GM18517 (cell line): ENCODE results near the gene USP2.

ENCODE experiments used
- ATAC-seq: cut with Tn5 transposase; IDR thresholded peaks from one replicate; pipeline ENCODE4 v1.9.1; 2021; ENCODE audit warnings: mild to moderate bottlenecking, moderate library complexity; ENCODE audit not compliant: unreplicated experiment

Gene USP2, protein sequence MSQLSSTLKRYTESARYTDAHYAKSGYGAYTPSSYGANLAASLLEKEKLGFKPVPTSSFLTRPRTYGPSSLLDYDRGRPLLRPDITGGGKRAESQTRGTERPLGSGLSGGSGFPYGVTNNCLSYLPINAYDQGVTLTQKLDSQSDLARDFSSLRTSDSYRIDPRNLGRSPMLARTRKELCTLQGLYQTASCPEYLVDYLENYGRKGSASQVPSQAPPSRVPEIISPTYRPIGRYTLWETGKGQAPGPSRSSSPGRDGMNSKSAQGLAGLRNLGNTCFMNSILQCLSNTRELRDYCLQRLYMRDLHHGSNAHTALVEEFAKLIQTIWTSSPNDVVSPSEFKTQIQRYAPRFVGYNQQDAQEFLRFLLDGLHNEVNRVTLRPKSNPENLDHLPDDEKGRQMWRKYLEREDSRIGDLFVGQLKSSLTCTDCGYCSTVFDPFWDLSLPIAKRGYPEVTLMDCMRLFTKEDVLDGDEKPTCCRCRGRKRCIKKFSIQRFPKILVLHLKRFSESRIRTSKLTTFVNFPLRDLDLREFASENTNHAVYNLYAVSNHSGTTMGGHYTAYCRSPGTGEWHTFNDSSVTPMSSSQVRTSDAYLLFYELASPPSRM

DNA sequence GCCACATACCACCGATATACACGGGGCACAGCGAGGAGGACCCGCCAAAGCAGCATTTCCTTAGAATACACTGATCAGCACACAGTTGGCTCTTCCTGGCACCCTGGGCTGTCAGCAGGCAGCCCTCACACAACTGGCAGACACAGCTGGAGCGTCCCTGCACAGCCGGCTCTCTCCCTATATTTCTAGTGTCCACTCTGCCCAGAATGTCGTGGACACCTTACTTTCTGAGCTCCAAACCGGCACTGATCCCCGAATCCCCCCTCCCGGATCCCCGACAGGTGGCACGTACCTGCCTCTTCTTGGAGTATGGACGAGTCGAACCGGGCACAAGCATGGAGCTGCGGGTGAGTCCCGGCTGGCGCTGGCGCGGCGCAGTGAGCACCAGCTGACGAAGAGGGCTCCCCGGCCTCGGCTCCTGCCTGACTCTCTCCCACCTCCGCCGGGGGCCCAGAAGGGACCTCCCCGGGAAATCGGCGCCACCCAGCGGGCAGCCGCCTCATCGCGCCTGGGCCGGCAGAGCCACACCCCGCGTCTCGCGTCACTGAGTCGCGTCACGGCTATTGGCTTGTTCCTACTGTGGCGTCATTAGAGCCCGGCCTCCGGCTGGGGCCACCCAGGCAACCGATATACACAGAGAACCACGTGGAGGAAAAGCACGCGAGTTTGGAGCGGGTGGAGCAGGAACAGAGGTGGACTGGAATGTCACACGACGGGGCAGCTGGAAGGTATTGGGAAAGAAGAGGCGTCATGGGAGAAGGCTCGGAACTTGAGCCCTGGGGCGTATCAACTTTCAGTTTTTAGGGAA lies at the start of gene USP2:
TSS of gene USP2 (minus strand) at position 510 of the 808 bp plus-strand sequence. CDS start 8,210 bp downstream, outside the sequence.
- peak; percentile 91 for ATAC-seq

GRCh38 chr11:119427279-119427678 lies 45.8 kb upstream of the USP2 start:
- no peak for ATAC-seq

GRCh38 chr11:119426142-119426541 lies 44.7 kb upstream of the USP2 start:
- no peak for ATAC-seq

DNA sequence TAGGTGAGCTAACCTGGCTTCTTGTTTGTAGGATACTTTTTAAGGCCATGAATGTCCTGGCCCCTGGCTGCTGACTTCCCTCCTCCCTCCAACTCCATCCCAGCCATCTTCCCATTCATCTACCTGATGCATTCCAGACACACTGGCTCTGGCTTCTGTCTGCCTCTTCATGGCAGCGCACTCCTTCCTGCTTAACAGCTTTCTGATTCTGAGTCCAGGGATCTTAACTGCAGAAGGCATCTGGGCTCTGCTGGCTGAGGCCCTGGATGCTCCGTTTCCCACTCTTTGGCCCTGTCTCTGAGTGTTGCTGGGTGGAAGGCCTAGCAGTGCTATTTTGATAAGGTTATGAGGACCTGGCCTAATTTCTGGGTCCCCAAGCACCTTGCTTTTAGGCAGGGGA lies 43.3 kb upstream of the USP2 start:
- no peak for ATAC-seq

DNA sequence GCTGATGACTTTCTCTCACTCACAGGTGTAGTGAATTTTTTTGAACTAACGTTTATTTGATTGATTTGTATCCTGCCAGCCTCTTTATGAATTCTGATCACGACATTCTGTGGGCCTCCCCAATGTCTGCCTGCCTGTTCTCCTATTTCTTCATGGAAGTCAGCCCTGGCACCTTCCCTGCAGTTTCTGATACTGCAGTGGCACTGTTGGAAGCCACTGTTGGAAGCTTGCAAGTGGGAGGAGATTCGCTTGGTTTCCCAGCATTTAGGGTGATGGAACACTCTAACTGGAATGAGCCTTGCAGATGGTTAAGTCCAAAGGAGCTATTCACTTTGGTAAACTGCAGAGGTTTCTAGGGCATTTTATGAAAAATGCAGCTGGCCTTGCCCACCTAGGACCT lies 42.8 kb upstream of the USP2 start:
- ATAC-seq, result no peak

DNA sequence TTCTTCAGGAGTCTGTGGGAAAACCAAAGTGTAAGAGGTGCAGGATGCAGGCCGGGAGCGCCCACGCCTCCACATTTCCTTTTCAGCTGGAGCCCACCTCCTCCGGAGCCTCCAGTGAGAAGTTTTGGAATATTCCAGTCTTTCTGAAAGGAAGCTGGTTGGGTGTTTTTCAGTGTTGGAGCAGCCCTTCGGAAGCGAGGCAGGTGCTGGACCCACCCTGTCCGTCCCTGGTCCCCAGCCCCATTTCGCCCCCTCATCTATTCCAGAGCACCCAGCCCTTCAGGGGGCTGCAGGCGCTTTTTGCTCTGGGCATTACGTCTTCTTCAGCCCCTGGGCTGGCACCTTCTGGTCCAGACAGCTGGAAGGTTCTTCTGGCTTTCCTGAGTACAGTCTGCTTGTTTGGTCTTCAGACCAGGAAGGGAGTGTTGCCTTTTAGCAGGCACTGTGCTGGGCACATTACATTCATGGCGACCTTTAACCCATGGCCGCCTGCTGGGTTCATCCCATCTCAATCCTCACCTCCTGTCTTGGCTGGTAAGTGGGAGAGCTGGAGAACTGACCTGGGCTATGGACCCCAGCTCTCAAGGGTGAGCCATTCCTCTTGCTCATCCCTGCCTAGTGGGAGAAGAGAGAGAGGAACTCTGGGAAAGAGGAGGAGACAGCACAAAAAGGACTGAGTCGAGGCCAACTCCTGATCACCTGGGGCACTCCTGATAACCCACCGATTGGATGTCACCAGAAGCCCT lies 42.2 kb upstream of the USP2 start:
- no peak for ATAC-seq

DNA sequence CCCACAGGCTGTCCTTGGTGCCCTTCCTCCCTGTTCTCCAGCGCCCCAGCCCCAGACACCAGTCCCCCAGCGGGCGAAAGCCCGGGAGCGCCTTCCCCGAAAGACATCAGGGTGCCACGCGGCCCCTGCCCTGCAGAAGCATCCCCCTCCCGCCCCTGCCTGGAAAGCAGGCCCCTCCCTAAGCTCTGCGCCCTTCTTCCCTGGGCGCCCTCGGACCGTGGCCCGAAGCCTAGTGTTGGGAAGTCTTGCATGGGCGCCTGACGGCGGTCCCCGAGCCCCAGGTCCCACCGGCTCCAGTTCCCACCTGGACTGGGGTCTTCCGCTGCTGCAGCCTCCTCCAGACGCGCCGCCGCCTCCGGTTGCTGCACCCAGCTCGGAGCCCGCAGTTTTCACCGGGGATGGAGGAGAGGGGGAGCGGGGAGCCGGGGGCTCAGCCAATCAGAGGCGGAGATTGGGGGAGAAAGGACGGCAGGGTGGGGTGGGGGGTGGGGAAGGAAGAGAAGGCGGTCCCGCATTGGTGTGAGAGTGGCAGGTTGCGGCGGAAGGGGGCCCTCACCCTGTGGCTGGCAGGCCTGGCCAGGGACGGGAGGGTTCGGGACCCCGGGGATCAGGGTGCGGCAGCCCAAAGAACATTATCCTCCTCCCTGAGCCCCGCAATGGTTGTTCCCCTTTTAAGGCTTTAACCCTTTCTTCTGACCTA lies 41.5 kb upstream of the USP2 start, which contains the start of gene THY1:
TSS of gene THY1 (minus strand) at position 364 of the 700 bp plus-strand sequence. CDS start 2,267 bp downstream, outside the sequence.
- ATAC-seq, result no peak

GRCh38 chr11:119421941-119422808 lies 40.7 kb upstream of the USP2 start:
- ATAC-seq, result no peak

- no peak for ATAC-seq
Measured at GRCh38 chr11:119421351-119421750, 39.9 kb upstream of the USP2 start.

- ATAC-seq, result no peak
Measured at GRCh38 chr11:119420631-119421030, 39.1 kb upstream of the USP2 start.

DNA sequence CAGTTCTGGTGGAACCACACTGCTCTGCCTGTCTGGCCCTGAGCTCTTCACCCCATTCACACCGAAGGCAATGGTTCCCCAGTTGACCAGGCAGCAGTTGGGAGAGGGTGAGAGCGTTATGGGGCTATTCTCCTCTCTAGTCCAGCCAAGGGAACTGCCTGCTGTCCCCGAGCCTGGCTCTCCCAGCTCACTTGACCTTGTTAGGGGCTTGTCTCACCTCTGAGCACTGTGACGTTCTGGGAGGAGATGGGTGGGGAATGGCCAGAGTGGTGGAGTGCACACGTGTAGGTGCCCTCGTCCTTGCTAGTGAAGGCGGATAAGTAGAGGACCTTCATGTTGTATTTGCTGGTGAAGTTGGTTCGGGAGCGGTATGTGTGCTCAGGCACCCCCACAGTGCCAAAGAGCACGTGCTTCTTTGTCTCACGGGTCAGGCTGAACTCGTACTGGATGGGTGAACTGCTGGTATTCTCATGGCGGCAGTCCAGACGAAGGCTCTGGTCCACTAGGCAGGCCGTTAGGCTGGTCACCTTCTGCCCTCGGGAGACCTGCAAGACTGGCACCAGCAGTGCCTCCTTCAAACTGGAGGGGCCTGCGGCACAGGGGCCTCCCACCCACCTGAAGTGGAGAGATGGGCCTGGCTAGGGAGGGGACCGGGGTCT lies 38.5 kb upstream of the USP2 start:
- no peak for ATAC-seq

GRCh38 chr11:119419246-119419645 lies 37.8 kb upstream of the USP2 start:
- no peak for ATAC-seq

GRCh38 chr11:119418759-119419158 lies 37.3 kb upstream of the USP2 start:
- ATAC-seq, result no peak

GRCh38 chr11:119417726-119418540 lies 36.4 kb upstream of the USP2 start:
- no peak for ATAC-seq

DNA sequence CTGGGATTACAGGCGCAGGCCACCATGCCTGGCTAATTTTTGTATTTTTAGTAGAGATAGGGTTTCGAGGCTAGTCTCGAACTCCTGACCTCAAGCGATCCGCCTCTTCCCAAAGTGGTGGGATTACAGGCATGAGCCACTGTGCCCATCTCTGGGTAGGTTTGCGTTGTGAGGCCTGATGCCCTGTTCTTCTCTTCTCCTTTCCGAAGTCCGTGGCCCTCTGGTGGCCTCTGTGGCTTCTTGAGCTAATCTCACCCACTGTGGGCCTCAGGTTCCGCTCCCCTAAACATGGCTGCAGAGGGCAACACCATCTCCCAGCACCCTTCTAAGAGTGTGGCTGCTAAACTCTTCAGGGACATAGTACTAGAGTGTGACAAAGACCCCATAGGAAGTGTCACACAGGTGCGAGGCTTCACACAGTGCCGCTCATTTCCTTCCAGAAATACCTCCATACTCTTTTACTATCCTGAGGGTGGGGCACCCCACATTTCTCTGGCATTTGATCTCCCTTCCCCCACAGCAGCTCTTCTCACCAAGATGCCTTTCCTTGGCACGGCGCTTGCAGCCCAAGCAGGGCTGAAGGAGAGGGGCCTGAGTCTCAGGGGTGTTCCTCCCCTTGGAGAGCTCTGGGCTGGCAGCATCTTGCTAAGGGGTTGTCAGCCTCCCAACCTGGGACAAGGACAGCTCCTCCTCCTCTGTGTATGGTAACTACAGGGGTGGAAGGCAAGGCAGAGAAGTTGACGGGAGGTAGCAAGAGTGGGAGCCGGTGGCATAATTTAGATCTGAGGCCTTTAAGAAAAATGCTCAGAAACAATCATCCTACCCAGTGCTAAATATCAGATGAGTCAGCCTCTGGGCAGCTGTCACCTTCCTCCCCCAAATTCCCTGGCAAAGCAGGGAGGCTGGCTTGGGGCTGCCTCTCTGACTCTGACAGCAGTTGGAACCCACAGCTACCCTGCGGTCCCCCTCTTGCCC lies 35.4 kb upstream of the USP2 start:
- no peak for ATAC-seq

DNA sequence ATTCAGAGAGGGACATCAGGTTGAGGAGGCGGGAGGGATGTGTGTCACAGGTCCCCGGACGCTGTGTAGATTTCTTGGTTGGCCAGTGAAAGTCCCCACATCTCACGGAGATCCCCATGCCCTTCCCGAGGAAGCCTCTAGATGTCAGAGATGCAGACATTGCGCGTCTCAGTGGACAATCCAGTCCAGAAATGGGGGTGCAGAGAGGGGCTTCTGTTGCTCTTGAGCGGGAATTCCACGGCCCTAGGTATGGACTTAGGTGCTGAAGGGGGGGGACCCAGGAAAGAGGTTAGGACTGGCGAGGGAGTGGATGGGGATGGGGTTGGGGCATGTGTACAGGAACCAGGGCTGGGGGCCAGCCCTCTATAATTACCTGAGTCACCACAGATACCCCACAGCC lies 34.5 kb upstream of the USP2 start:
- no peak for ATAC-seq

- no peak for ATAC-seq
Measured at GRCh38 chr11:119415517-119415916, 34.0 kb upstream of the USP2 start.
